ENCODE measurements around the gene RAD51C. TPM values are rescaled to one million over a fixed set of nuclear protein-coding genes. Genes with fewer than 3 reads are reported as not detected.
A peak's percentile ranks its signal among the peaks of the same experiment; 100 is the strongest.

Gene RAD51C
- total and polyA plus RNA-seq, 9 of the 15 experiments (the other 6 are each of a cell fraction or from before 2014, with no cell fraction given), result 93.9 to 341 (median 135) TPM

GRCh38 chr17:58669853-58670252 lies 22.5 kb upstream of the RAD51C start:
- H3K36me3 ChIP-seq (ENCODE audit: control insufficient read depth, insufficient read depth, low read length), result no peaks in the 10 kb centered on the region
- H3K4me2 ChIP-seq (ENCODE audit: insufficient read depth, low read length), result peak overlapping the region; percentile 17; the same call in 1 of the 2 replicates
- no peak overlapping the region for H3K4me3 ChIP-seq
- no peak overlapping the region for H3K27ac ChIP-seq (ENCODE audit: extremely low read depth, low read depth, low read length)
- FAIRE-seq, result no peak
- in situ Hi-C loops (cut with MboI) (no loop called here), intact Hi-C loops (cut with micrococcal nuclease) (loop anchor here (10.0 kb wide), 1 partner anchor 85 kb away; no protein-coding TSS in a partner anchor)
- WGBS (ENCODE audit: insufficient coverage, low coverage, missing lambda C conversion rate), result 28% methylated on average over 6 of the region's 6 CpGs
- POLR2A ChIA-PET, result interaction anchor here (0.9 to 9.6 kb wide), 4 partner anchors 9 to 344 kb away, joined by 3 to 88 read pairs (median 12); no protein-coding TSS in a partner anchor
- peak; percentile 13; the same call in 1 of the 3 replicates for ATAC-seq
- H3K9me1 ChIP-seq (ENCODE audit: control insufficient read depth, insufficient read depth, low read length), result no peaks in the 10 kb centered on the region
- peak overlapping the region; percentile 58 for H2AFZ ChIP-seq (ENCODE audit: low read depth, low read length)
- peaks cover 15 to 26% of the 10 kb centered on the region in 2 experiments for H3K4me1 ChIP-seq (replicated peaks in 1 of 2; ENCODE audit: control insufficient read depth in 2 of 2, insufficient read depth in 2 of 2, low read length in 2 of 2)
- no peaks in the 10 kb centered on the region for H3K27me3 ChIP-seq (ENCODE audit: control insufficient read depth in 2 of 2, insufficient read depth in 2 of 2, low read length in 2 of 2)
- H3K9ac ChIP-seq (ENCODE audit: insufficient read depth in 1 of 2, low read depth in 2 of 2, low read length in 2 of 2), result peak overlapping the region in 1 of 2 experiments; percentile 65; a peak in 1 of 4 replicates
- DNase-seq (ENCODE audit: extremely low read depth in 1 of 4, low spot score in 3 of 4), result no peak
- TF ChIP-seq MYNN (IDR thresholded peaks at IDR 0.05) (peak; percentile 90; the same call in 1 of the 2 replicates), MYNN (CRISPR knock-in tag; IDR thresholded peaks at IDR 0.05) (no peak), BMI1 (IDR thresholded peaks at IDR 0.05; ENCODE audit: low read length) (no peak)
- TF ChIP-seq, protein P1, sequence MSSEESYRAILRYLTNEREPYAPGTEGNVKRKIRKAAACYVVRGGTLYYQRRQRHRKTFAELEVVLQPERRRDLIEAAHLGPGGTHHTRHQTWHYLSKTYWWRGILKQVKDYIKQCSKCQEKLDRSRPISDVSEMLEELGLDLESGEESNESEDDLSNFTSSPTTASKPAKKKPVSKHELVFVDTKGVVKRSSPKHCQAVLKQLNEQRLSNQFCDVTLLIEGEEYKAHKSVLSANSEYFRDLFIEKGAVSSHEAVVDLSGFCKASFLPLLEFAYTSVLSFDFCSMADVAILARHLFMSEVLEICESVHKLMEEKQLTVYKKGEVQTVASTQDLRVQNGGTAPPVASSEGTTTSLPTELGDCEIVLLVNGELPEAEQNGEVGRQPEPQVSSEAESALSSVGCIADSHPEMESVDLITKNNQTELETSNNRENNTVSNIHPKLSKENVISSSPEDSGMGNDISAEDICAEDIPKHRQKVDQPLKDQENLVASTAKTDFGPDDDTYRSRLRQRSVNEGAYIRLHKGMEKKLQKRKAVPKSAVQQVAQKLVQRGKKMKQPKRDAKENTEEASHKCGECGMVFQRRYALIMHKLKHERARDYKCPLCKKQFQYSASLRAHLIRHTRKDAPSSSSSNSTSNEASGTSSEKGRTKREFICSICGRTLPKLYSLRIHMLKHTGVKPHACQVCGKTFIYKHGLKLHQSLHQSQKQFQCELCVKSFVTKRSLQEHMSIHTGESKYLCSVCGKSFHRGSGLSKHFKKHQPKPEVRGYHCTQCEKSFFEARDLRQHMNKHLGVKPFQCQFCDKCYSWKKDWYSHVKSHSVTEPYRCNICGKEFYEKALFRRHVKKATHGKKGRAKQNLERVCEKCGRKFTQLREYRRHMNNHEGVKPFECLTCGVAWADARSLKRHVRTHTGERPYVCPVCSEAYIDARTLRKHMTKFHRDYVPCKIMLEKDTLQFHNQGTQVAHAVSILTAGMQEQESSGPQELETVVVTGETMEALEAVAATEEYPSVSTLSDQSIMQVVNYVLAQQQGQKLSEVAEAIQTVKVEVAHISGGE (CRISPR knock-in tag; IDR thresholded peaks at IDR 0.05), result peak in 1 of 3 experiments; percentile 60; a peak in 2 of 6 replicates
- H3K9me3 ChIP-seq (replicated peaks; ENCODE audit: control insufficient read depth, insufficient read depth, low read depth, low read length), result no peaks in the 10 kb centered on the region
- no peaks in the 10 kb centered on the region for H3K79me2 ChIP-seq (ENCODE audit: control insufficient read depth, insufficient read depth, low read length)
- no peaks in the 10 kb centered on the region for H4K20me1 ChIP-seq (replicated peaks; ENCODE audit: control insufficient read depth, insufficient read depth, low read length)
- CTCF ChIA-PET (ENCODE audit: low intra/inter-chr PET ratio), result no interaction called here
- no TSS peak for BruUV-seq (replicated peaks)

All from K562 (cell line).